Nucleus accumbens (tissue), 56 donors: ENCODE measurements around the gene CCDC7.
A peak's percentile ranks its signal among the peaks of the same experiment; 100 is the strongest.
"Not testable (repeated sequence)": the region's sequence is repeated elsewhere in the genome, so short reads cannot be mapped to it uniquely, and the experiment has no call there.

Source experiments
- DNase-seq, 56 donors: peaks; one replicate each; lab custom pipeline; 2025; lab: John Stamatoyannopoulos, UW

Gene CCDC7

DNA sequence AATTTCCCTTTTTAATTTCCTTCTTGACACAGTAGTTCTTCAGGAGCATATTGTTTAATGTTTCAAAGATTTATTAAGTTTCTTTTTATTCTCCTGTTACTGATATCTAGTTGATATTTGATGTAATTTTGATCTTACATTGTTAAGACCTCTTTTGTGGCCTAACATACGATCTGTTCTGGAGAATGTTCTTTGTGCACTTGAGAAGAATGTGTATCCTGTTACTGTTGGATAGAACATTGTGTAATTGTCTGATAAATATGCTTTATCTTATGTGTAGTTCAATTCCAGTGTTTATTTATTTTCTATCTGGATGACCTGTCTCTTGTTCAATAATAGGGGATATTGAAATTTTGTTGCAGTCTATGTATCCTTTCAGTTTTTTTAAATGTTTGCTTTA, 405.4 kb downstream of the CCDC7 start:
- DNase-seq: no peak

DNA sequence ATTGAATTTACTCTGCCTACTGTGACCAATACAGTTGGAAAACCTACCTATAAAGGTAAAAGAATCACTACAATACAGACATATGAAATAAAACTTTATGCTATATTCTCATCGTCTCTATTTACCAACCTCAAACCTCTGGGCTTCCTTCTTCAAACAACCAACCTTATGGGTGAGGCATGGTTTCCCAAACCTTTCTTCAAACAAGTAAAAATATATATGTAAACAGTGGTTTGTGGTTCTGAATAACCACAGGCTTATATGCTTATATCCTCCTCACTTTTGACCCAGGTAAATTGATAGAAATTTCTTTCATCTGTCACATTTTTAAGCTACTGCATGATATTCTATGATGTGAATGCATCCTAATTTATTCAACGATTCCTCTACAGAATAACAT, 408.5 kb downstream of the CCDC7 start:
- DNase-seq: no peak

DNA sequence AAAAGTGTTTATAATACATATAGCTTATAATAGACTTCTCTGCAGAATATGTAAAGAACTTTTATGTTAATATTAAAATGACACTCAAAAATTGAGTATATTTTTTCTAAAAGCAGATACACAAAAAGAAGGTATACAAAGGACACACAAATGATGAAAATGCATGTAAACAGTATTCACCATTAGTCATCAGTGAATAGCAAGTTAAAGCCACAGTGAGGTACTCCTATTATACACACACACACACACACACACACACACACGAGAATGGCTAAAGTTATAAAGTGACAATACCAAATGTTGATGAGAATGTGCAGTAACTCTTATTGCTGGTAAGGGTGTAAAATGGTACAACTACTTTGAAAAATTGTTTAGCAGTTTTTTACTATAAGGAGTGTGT, 419.2 kb downstream of the CCDC7 start:
- DNase-seq: no peak

DNA sequence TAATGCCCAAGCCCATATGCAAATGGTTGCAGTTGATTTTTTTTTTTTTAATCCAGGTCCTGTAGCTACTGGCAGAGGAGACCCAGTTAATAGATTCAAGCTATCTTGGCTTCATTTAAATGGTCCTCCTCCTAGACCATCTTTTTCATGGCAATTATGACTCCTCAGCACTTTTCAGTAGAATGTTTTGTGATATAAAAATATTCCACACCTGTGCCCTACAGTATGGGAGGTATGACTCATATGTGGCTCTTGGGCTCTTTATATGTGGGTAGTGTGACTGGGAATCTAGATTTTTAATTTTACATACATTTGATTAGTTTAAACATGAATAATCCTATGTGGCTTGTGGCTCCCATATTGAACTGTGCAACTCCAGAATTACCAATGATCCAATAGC, 432.0 kb downstream of the CCDC7 start:
- DNase-seq: no peak

DNA sequence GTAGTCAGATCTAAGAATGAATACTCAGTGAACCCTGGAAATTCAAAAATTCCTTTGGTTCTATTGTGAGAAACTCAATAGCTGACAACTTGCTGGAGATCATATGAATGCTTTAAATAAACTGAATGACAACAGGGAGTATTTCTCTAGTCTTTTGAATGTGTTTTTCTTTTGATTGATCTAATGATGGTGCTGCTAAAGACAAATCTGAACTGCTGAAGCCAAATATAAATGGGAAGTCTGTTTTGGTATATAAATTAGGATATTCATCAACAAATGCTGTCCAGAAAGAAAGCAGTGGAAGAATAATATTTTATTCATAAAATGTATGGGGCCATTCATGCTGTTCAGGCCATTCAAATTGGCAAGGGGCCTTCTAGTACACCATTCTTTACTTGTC, 432.7 kb downstream of the CCDC7 start:
- no peak for DNase-seq

DNA sequence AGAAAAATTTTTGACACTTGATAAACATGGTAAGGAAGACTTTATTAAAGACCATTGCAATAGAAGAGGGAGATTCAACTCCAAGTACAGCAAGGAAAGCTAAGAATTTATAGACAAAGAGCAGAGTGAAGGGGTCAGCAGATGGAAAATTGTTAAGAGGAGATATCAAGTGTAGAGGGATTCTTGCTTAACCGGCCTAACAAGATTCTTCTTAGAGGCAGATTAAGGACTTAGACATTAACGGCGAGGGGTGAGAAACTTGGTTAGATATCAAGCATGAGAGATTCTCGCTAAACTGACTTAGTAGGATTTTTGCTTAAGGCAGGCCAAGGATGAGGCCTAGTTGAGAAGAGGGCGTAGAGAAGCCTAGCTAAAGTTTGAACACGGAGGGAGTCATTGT, 436.1 kb downstream of the CCDC7 start:
- DNase-seq: no peak

DNA sequence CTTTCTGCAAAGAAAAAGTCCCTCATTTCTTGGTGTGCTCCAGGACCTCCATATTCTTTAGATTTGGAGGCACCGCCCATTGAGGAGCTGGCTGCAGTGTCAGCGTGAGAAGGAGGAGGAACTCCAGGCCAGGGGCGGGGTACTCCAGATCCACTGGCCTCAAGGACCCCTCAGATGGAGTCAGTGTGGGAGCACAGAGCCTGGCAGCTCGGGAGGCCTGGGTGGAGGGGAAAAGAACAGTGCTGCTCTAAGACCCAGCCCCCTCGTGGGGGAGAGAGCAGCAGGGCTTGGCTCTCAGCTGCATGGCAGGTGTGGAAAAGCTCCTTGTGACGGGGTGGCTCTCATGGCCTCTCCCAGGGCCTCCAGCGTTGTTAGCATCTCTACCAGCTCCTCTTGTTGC, 441.5 kb downstream of the CCDC7 start:
- DNase-seq: peak in 1 of 56 donors; percentile 0

DNA sequence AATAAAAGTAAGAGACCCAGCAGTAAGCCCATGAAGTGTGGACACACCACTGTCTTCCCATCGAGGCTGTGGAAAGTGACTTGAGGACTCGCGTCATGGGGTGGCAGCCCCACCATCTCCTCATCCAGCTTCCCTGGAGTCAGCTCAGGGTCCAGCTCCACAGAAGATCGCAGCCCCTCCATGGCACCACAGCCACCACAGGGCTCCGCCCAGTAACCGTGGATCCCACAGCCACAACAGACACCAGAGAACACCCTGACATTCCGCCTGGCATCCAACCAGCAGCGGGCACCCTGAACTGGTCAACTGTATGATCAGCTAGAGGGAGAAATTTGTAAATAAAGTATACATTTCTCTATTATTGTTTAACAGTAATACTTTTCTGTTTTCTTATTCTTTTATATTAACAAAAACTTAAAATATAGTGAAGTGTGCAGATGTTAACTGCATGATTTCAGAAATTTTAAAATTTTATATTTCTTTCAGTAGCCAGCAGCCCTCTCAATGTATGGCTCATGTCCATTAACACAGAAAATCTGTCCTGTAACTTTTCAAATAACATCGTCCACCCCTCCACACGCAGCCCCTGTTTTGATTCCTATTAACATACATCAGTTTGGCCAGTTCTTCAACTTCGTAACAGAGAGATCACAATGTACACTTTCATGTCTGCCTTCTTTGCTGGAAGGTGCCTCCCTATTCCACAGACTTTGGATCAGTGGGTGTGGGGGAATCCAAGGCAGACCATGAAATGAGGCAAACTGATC, 442.4 kb downstream of the CCDC7 start:
- DNase-seq: no peak

DNA sequence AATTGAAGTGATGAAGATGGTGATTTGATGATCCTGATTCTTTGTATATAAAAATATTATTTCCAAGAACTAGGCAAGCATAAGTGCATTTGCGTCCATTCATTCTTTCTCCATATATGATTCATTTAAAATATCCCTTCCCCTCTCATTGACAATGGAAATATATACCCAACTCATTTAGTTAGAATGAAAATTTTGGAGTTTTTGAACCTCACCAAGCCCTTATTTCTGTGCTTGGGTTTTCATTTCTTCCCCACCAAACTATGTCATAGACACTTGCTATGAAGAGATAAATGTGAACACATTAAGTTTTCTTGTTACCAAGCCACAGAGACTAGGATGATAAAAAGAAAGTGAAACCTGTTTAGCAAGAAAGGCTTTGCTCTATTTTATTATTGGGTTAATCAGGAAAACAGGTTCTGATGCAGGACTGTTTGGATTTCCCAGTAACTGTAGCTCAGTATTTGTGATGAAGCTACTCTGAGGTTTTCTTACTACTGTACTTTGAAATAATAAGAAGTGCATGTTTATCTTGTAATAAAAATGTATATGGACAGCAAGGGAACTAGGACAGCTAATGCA, 443.8 kb downstream of the CCDC7 start:
- DNase-seq: no peak

DNA sequence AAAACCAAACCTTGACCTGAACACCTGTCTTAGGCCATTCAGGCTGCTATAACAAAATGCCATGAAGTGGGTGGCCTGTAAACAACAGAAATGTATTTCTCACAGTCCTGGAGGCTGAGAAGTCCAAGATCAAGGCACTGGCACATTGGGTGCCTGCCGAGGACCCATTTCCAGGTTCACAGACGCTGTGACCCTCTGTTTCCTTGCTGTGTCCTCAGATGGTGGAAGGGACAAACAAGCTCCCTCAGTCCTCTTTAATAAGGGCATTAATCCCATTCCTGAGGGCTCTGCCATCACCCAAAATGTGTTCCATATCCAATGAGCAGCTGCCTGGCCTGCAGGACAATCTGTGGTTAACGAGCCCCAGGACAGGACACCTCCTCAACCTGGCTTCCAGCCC, 444.5 kb downstream of the CCDC7 start:
- no peak for DNase-seq

DNA sequence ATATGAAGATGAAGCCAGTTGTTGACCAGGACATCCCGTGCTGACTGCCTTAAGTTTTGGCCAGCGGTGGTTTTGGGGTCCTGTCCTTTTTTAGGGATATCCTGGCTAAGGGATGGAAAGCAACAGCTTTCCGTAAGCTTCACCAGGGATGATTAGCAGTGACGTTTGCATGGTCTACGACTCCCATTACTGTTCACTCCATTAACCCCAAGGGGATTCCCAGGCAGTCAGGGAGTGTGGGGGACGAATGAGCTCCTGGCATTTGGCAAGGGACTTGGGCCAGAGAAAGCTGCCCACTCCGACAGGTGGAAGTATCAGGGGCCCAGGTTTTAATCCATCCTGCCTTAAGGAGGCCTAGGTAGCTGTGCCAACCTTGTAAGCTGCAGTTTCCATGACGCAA, 445.3 kb downstream of the CCDC7 start:
- DNase-seq: no peak

DNA sequence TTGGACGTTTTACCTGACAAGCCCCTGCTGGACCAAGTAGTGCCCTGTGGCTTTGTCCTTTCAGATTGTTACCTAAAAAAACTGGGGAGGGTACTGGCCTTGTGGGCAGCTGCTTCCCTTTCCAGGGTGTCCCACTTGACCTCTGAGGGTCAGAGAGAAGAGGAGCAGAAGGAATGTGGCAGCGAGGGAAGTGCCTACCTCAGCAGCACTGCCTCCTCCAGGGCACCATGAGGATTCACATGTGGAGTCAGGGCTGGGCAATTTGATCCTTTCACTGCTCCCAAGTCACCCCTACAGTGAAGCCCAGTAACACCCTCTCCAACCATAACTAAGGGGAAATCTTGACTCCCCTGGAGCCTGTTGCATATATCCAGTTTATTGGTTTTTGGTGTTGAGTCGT, 447.5 kb downstream of the CCDC7 start:
- DNase-seq: no peak

DNA sequence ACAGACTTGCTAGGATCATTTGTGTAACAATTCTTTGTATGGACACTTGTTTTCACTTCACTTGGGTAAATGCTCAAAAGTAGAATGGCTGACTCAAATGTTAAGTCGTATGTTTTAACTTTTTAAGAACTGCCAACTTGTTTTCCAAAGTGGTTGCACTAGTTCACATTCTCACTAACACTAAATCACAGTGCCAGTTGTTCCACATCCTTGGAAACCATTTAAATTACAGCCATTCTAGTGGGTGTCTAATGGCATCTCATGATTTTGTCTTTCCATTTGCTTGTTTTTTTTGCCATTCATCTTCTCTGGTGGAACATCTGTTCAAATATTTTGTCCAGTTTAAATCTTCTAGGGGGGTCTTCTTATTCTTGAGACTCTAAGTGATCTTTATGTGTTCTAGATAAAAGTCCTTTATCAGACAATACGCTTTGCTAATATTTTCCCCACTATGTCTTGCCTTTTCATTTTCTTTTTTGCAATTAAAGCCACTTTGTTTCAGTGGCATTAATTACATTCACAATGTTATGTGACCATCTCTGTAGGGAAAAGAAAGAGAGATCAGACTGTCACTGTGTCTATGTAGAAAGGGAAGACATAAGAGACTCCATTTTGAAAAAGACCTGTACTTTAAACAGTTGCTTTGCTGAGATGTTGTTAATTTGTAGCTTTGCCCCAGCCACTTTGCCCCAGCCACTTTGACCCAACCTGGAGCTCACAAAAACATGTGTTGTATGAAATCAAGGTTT, 448.1 kb downstream of the CCDC7 start:
- DNase-seq: no peak

DNA sequence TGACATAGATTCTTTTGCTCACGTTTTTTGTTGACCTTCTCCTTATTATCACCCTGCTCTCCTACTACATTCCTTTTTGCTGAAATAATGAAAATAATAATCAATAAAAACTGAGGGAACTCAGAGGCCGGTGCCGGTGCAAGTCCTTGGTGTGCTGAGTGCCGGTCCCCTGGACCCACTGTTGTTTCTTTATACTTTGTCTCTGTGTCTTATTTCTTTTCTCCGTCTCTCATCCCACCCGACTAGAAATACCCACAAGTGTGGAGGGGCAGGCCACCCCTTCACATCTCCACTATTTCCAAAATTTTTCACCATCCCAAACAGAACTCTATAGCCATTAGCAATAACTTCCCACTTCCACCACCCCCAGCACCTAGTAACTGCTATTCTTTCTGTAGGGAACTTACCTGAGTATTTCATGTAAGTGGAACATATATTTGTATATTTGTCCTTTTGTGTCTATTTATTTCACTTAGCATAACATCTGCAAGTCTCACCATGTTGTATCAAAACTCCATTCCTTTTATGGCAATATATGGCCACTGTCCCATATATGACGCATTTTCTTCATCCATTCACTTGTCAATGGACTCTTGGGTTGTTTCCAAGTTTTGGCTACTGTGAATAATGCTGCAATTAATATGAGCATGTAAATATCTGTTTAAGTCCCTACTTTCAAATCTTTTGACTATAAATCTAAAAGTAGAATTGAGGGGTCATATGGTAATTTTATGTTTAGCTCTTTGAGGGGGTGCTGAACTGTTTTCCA, 449.4 kb downstream of the CCDC7 start:
- not testable (repeated sequence) for DNase-seq

DNA sequence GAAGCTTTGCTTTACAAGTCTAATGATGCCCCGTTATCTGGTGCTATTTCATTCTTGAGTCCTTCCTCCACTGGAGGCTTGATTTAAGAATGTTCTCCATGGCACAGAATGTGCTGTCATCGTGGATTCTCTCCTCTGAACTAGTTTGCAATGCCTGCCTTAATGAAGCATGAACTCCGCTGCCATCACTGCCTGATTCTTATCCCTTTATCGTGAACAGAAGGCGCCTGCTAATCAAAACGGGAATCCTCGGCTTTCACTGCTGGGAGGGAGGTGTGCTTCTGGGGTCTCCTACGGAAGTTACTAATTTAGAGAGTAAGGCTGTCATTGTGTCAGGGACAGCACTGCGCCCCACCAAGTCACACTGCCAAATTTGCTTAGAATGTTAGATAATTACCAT, 455.9 kb downstream of the CCDC7 start:
- DNase-seq: no peak

DNA sequence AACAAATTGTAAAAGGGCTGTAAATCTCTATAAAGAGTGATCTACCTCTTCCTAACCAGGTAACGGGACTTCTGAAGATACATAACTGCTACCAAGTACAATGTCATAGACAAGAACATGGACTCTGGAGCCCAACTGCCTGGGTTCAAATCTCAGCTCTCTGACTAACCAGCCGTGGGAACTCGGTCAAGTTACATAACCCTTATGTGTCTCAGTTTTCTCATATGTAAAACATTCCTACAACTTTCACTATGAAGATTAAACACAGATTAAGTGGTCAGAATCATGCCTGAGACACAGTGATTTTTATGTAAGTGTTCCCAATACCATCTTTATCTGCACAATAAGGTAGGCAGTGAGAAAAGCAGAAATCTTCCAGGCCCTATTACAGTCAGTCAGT, 459.5 kb downstream of the CCDC7 start:
- DNase-seq: no peak

DNA sequence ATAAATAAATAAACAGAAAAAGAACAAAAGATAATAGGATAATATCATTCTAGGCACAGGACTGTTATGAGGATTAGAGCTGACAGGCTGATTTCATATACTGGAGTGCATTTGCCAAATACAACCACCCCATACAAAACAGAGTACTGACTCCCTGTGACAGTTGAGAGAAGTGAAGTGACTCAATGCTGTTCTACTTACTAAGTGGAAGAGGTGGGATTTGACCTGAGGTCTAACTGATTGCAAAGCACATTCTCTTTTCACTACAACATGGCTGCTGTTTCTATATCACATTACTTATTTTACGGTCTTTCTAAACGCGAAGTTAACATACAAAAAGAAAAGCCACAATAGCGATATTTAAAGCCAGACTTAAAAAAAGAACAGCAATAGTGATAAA, 460.7 kb downstream of the CCDC7 start:
- DNase-seq: no peak

DNA sequence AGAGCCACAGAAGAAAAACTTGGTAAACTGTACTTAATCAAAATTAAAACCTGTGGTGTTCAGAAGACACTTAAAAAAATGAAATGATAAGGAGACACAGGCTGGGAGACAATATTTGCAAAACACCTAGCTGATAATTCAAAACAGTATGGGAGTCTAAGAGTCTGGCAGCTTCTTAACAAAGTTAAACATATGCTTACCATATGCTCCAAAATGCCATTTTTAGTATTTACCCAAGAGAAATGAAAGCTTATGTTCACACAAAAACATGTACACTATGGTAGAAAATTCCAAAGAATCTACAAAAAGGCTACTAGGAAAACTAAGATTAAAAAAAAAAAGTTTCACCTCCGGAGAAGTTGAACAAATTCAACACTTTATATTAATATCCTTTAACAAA, 463.5 kb downstream of the CCDC7 start:
- DNase-seq: no peak

DNA sequence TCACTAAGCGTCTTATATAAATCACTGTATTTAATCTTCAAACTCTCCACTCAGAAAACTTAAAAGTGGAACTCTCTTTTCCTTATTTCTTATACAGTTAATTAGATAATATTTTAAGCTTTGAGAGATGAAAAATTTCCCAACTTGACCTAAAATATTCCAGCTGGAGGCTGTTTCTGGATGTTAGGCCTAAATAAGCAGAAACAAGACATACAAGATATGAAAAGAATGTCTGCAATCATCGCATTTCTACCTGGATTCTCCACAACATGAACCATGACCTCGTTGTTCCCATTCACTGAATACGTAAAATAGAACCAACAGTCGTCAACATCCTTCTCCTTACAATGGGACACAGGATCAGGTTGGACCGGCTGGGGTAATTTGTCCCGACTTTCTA, 464.0 kb downstream of the CCDC7 start:
- not testable (repeated sequence) for DNase-seq

DNA sequence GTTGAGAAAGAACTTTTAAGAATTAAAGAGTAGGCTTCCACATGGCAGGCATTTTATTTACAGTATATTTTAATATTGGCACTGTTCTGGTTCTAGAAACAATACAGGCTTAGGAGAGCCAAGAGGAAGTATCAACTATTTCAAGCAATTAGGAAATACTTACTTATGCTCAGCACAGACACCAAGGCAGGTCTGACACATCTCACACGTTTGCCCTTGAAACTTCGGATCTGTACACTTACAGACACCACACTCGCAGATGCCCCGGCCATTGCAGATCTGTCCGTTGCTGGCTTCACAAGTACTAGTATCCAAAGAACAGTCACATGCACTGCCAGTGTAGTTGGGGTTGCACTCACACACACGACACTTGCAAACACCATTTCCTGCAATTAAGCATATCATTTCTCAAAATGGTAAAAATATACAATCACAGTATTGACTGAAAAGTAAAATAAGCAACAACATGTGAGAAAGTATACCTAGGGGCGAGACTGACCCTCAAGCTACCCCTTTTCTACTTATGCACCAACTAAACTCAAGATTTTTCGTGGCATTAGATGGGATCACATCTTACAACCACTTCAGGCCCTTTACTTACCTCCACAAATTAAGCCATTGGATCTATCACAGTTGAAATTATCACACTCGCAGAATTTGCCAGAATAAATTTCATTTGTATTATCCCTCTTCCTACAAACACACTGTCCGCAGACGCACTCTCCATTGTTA, 465.5 kb downstream of the CCDC7 start:
- no peak for DNase-seq
